Common myeloid progenitor, CD34-positive (primary cell): ENCODE results near the gene PARP14. TPM values are rescaled to one million over a fixed set of nuclear protein-coding genes. Genes with fewer than 3 reads are reported as not detected.

Experiments used
- CTCF ChIA-PET: fragments of 350-600 bp; sonication (Branson Sonifier 250); formaldehyde crosslinking; loops from one replicate; lab custom pipeline; 2021; ENCODE audit warnings: antibody characterized with exemption; lab: Charles Lee
- POLR2A ChIA-PET: fragments of 350-600 bp; sonication (Branson Sonifier 250); formaldehyde crosslinking; loops from one replicate; lab custom pipeline; 2021; ENCODE audit warnings: antibody characterized with exemption; lab: Charles Lee
- DNase-seq, 3 donors: peaks; one replicate each; pipeline versions ENCODE4 v3.0.0 to v3.0.0-alpha.2; 2013
- H3K27ac ChIP-seq, 2 experiments: 1 replicate in 1 of 2; 2 replicates in 1 of 2; pipeline ENCODE4 v1.7.0; 2013; ENCODE audit warnings: inconsistent platforms in 2 of 2, low read length in 2 of 2, mild to moderate bottlenecking in 2 of 2, low read depth in 1 of 2, moderate library complexity in 1 of 2; ENCODE audit not compliant: severe bottlenecking in 2 of 2, insufficient read depth in 1 of 2, poor library complexity in 1 of 2
- H3K27me3 ChIP-seq, 5 experiments: replicated peaks in 2 of 5; 1 replicate in 3 of 5; 2 replicates in 2 of 5; pipeline versions ENCODE4 v1.6.1 to v1.7.0; 2013; ENCODE audit warnings: low read length in 4 of 5, mild to moderate bottlenecking in 2 of 5, moderate library complexity in 2 of 5, inconsistent platforms in 1 of 5; ENCODE audit not compliant: insufficient read depth in 5 of 5, control insufficient read depth in 4 of 5
- H3K36me3 ChIP-seq, 4 experiments: 1 replicate in 2 of 4; 2 replicates in 2 of 4; pipeline versions ENCODE4 v1.6.1 to v1.7.0; 2013; ENCODE audit warnings: low read length in 3 of 4, control low read depth in 1 of 4, mild to moderate bottlenecking in 1 of 4; ENCODE audit not compliant: control insufficient read depth in 4 of 4, insufficient read depth in 4 of 4
- H3K4me1 ChIP-seq, 4 experiments: 1 replicate in 3 of 4; 2 replicates in 1 of 4; pipeline versions ENCODE4 v1.6.1 to v1.7.1; 2013; ENCODE audit warnings: low read length in 3 of 4, mild to moderate bottlenecking in 3 of 4, control low read depth in 1 of 4, inconsistent platforms in 1 of 4, moderate library complexity in 1 of 4; ENCODE audit not compliant: control insufficient read depth in 4 of 4, insufficient read depth in 4 of 4; ENCODE audit errors: control extremely low read depth in 1 of 4
- H3K4me3 ChIP-seq, 7 experiments: 1 replicate in 4 of 7; 2 replicates in 3 of 7; pipeline versions ENCODE4 v1.5.1 to v1.7.0; 2013; ENCODE audit warnings: mild to moderate bottlenecking in 7 of 7, low read length in 6 of 7, moderate library complexity in 6 of 7, inconsistent platforms in 2 of 7, low read depth in 2 of 7, control low read depth in 1 of 7; ENCODE audit not compliant: insufficient read depth in 4 of 7, control insufficient read depth in 1 of 7; ENCODE audit errors: extremely low read depth in 1 of 7
- H3K9me3 ChIP-seq, 5 experiments: 1 replicate in 4 of 5; 2 replicates in 1 of 5; pipeline versions ENCODE4 v1.6.1 to v1.7.1; 2013; ENCODE audit warnings: low read length in 4 of 5, mild to moderate bottlenecking in 2 of 5, inconsistent platforms in 1 of 5, low read depth in 1 of 5, moderate library complexity in 1 of 5; ENCODE audit not compliant: control insufficient read depth in 4 of 5, insufficient read depth in 2 of 5; ENCODE audit errors: control extremely low read depth in 1 of 5
- WGBS: methylation state at CpG from one replicate; pipeline ENCODE4 v1.1.5; 2013; ENCODE audit not compliant: insufficient coverage; 5-methylcytosine and 5-hydroxymethylcytosine counted together
- polyA plus RNA-seq: library from polyadenylated mRNA; unstranded; fragments of 120-200 nt; gene quantifications from one replicate; pipeline ENCODE4 v1.2.1, GENCODE V29; 2013

Gene PARP14
- polyA plus RNA-seq, result 35.3 TPM

- Histone ChIP-seq H3K36me3 (peaks cover 2 to 6% (median 5%) of the 10 kb centered on the region in 4 experiments), H3K9me3 (peaks cover 0 to 3% (median 0%) of the 10 kb centered on the region in 5 experiments), H3K4me3 (peak within 1 kb of the TSS; percentile 81 to 98 (median 87)), H3K27ac (peak within 1 kb of the TSS; percentile 77 to 91), H3K27me3 (no peaks in the 10 kb centered on the region), H3K4me1 (peaks cover 10 to 38% (median 32%) of the 10 kb centered on the region in 4 experiments)
- ChIA-PET POLR2A (interaction anchor here (1.0 kb wide), 1 partner anchor 116 kb away, joined by 5 read pairs; the partner anchor contains the start of genes DTX3L and PARP9), CTCF (interaction anchor here (1.2 to 7.9 kb wide), 8 partner anchors 7 to 296 kb away, joined by 3 to 124 read pairs (median 4); partner anchors contain the start of gene FAM162A)
- 0% methylated on average over 47 of the region's 63 CpGs for WGBS
- DNase-seq, result peak; percentile 79 to 89 (median 88)
These were observed at the start of gene PARP14 for GRCh38 chr3:122680475-122681283. Gene PARP14 (plus strand): TSS chr3:122680839. CDS start chr3:122680884, 45 bp downstream.

- no peaks in the 10 kb centered on the region for H3K4me1 ChIP-seq
- WGBS, result 100% methylated on average over 4 of the region's 5 CpGs
- DNase-seq, result no peak
- H3K27me3 ChIP-seq, result no peaks in the 10 kb centered on the region
- H3K27ac ChIP-seq, result no peak overlapping the region
- no peak overlapping the region for H3K4me3 ChIP-seq
- H3K36me3 ChIP-seq, result peaks cover 0 to 12% (median 4%) of the 10 kb centered on the region in 4 experiments
- CTCF ChIA-PET, result no interaction called here
- H3K9me3 ChIP-seq, result no peaks in the 10 kb centered on the region
- POLR2A ChIA-PET, result no interaction called here
These were observed 44.9 kb upstream of the PARP14 start for GRCh38 chr3:122635789-122636188.

GRCh38 chr3:122636697-122637096, 43.9 kb upstream of the PARP14 start:
- POLR2A ChIA-PET, result no interaction called here
- no peaks in the 10 kb centered on the region for H3K9me3 ChIP-seq
- no peak overlapping the region for H3K27ac ChIP-seq
- H3K4me3 ChIP-seq, result no peak overlapping the region
- H3K27me3 ChIP-seq, result no peaks in the 10 kb centered on the region
- H3K36me3 ChIP-seq, result peaks cover 0 to 12% (median 4%) of the 10 kb centered on the region in 4 experiments
- CTCF ChIA-PET, result interaction anchor here (1.1 kb wide), 1 partner anchor 15 kb away, joined by 3 read pairs; no protein-coding TSS in a partner anchor
- DNase-seq, result no peak
- no peaks in the 10 kb centered on the region for H3K4me1 ChIP-seq
- WGBS, result 94% methylated on average over 3 of the region's 3 CpGs

GRCh38 chr3:122640437-122640999, 40.1 kb upstream of the PARP14 start:
- H3K4me3 ChIP-seq, result no peak overlapping the region
- CTCF ChIA-PET, result interaction anchor here (1.3 to 1.5 kb wide), 2 partner anchors 9 to 12 kb away, joined by 3 to 6 read pairs; no protein-coding TSS in a partner anchor
- POLR2A ChIA-PET, result no interaction called here
- no peaks in the 10 kb centered on the region for H3K27me3 ChIP-seq
- H3K4me1 ChIP-seq, result peaks cover 0 to 5% (median 2%) of the 10 kb centered on the region in 4 experiments
- no peaks in the 10 kb centered on the region for H3K9me3 ChIP-seq
- DNase-seq, result no peak
- H3K27ac ChIP-seq, result no peak overlapping the region
- peaks cover 0 to 6% (median 3%) of the 10 kb centered on the region in 4 experiments for H3K36me3 ChIP-seq

GRCh38 chr3:122642935-122643334, 37.7 kb upstream of the PARP14 start:
- no peaks in the 10 kb centered on the region for H3K27me3 ChIP-seq
- no peaks in the 10 kb centered on the region for H3K9me3 ChIP-seq
- no peak overlapping the region for H3K4me3 ChIP-seq
- ChIA-PET CTCF (interaction anchor here (0.6 kb wide), 1 partner anchor 126 kb away, joined by 3 read pairs; no protein-coding TSS in a partner anchor), POLR2A (no interaction called here)
- DNase-seq, result peak in 1 of 3 donors; percentile 6
- no peak overlapping the region for H3K27ac ChIP-seq
- peaks cover 0 to 12% (median 3%) of the 10 kb centered on the region in 4 experiments for H3K4me1 ChIP-seq
- 92% methylated on average over 2 of the region's 2 CpGs for WGBS
- no peaks in the 10 kb centered on the region for H3K36me3 ChIP-seq

GRCh38 chr3:122646146-122646988, 34.3 kb upstream of the PARP14 start:
- CTCF ChIA-PET, result interaction anchor here (1.1 kb wide), 1 partner anchor 33 kb away, joined by 3 read pairs; no protein-coding TSS in a partner anchor
- H3K4me3 ChIP-seq, result peak overlapping the region in 1 of 7 experiments; percentile 71
- no peaks in the 10 kb centered on the region for H3K36me3 ChIP-seq
- H3K27me3 ChIP-seq, result no peaks in the 10 kb centered on the region
- no peaks in the 10 kb centered on the region for H3K9me3 ChIP-seq
- H3K4me1 ChIP-seq, result peaks cover 0 to 12% (median 3%) of the 10 kb centered on the region in 4 experiments
- POLR2A ChIA-PET, result no interaction called here
- peak overlapping the region in 1 of 2 experiments; percentile 40 for H3K27ac ChIP-seq
- DNase-seq, result no peak
- 93% methylated on average over 2 of the region's 5 CpGs for WGBS
